Epithelial cell of alveolus of lung (primary cell): ENCODE results near the gene LY6G6C. TPM values are rescaled to one million over a fixed set of nuclear protein-coding genes. Genes with fewer than 3 reads are reported as not detected.

Source experiments
- total RNA-seq: library from RNA; depleted of rRNA; stranded (reverse); fragments of >200 nt; gene quantifications from 2 replicates; pipeline ENCODE4 v1.2.1, GENCODE V29; 2015

The LY6G6C gene, protein sequence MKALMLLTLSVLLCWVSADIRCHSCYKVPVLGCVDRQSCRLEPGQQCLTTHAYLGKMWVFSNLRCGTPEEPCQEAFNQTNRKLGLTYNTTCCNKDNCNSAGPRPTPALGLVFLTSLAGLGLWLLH
- not detected in 2 replicates for total RNA-seq

DNA sequence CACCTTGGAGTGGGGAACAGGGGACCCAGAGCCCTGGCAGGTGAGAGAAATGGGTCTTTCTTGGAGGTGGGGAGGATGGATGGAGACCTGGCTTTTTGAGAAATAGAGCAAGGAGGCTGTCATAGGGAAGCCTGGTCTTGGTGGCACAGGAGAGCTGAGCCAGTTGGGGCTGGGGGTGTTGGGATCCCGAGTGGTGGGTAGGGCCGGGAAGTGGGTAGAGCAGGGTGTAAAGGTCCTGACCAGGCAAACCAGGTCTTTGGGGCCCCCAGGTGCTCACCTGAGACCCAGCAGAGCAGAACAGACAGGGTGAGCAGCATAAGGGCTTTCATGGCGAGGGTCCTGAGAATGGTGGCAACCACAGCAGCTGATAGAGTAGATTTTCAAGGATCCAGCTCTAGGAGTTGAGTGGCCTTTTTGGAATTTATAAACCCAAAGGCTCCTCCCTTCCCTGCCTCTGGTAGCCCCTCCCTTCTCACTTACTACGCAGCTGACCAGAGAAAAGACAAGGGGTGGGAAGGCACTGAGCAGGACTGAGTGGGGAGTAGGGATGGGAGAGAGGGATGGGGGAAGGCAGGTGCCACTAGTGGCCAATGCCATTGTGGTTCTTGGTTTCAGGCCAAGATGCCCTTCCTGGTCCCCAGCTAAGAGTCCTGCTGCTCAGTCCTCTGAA lies at the start of gene LY6G6C:
TSS of gene LY6G6C (minus strand) at position 396 of the 670 bp plus-strand sequence. CDS start at position 329, 67 bp downstream.

DNA sequence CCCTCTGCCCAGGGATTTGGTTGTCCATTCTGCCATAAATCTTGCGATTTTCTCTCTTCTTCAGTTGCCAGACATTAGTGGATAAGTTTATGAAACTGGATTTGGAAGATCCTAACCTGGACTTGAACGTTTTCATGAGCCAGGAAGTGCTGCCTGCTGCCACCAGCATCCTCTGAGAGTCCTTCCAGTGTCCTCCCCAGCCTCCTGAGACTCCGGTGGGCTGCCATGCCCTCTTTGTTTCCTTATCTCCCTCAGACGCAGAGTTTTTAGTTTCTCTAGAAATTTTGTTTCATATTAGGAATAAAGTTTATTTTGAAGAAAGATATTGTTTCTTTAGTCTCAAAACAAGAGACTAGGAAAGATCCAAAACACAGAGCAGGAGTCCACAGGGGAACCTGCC lies 40.8 kb upstream of the LY6G6C start, which contains the start of gene SAPCD1:
TSS of gene SAPCD1 (plus strand) at position 301 of the 400 bp plus-strand sequence. CDS start 399 bp downstream, outside the sequence.

DNA sequence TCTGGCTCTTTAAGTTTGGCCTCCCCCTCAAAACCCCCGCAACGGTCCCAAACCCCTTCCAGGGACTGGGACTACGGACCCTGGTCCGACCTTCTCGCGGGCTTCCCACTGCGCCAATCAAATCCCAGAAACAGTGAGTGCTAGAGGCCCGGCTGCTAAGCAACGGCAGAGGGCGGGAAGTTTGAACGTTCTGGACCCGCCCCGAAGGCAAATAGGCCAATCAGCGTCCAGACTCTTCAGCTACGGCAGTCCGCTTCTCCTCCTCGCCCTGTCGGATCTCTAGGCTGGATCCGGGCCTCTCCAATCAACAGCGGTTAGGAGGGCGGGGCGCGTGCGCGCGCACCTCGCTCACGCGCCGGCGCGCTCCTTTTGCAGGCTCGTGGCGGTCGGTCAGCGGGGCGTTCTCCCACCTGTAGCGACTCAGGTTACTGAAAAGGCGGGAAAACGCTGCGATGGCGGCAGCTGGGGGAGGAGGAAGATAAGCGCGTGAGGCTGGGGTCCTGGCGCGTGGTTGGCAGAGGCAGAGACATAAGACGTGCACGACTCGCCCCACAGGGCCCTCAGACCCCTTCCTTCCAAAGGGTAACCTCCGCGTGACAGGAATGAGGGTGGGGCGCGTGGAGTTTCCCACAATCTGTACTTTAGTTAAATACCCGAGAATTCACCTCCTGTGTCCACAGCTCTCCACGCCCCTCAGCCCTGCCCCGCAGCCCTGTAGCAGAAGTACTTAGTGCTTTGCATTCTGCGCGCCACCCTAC lies 18.3 kb upstream of the LY6G6C start, which contains the start of gene MSH5:
TSS of gene MSH5 (plus strand) at position 367 of the 758 bp plus-strand sequence. CDS start 462 bp downstream, outside the sequence.

DNA sequence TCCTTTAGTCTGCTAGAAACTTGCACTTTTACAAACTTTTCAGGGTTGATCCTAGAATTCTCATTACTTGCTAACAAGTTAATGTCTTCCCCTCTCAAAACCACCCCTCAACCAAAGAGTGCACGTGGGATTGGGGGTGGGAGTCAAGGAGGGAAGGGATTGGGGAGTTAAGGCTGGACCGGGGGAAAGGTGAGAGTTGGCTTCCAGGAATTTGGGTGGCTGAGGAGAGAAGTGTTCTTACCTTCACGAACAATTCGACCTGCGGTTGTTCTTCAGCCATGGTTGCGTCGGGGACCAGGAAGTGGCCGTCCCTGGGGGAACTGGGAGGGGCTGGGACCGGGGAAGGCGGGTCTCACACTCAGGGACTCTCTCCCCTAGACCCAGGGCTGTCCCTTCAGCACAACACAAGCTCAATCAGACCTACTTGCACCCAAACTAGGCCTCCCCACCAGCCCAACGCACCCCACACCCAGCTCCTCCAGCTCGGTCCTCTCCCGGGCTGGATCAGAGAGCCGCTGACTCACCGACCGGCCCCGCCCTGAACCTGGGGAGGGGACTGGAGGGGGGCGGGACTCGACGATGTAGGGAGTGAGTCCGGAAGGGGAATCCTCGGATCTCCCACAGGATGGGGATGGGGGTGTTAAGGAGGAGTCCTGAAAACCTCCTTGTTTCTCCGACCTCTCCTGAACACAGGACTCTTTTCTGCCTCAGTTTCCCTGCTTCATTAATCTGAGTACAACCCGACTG lies 14.6 kb upstream of the LY6G6C start, which contains the start of gene CLIC1:
TSS of gene CLIC1 (minus strand) at position 510 of the 747 bp plus-strand sequence. CDS start at position 280, 230 bp downstream.

DNA sequence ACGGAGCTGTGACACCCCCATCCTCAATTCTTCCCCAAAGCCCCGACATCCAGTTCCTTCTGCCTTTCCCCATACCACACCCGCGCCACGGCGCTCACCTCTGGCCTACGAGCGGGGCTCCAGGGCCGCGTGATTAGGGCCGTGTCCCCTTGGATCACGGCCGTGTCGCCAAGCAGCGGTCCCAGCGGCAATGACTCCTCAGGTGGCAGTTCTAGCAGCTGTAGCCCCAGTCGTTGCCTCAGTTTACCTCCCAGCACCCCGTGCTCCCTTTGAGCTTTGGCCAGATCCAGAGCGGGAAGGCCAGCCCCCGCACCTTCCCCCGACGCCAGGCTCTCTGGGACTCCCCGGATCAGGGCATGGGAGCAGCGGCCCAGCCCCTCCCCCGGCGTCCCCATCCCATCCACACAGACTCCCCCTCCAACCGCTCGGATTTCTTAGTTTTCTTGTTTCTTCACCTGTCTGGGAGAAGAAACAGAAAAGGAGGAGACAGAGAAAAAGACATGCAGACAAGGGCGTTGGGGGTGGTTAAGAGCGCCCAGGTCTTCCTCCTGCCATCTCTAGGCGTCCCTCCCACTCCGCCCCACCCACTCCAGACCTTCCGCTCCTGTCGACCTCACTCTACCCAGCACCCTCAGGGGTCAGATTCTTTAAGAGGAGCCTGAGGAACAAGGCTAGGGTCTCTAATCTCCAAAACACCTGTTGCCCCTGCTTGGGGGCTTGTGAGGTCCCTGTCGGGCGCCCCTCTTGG lies 7.4 kb upstream of the LY6G6C start, which contains the start of gene DDAH2:
TSS of gene DDAH2 (minus strand) at position 533 of the 748 bp plus-strand sequence. CDS start at position 395, 138 bp downstream.

DNA sequence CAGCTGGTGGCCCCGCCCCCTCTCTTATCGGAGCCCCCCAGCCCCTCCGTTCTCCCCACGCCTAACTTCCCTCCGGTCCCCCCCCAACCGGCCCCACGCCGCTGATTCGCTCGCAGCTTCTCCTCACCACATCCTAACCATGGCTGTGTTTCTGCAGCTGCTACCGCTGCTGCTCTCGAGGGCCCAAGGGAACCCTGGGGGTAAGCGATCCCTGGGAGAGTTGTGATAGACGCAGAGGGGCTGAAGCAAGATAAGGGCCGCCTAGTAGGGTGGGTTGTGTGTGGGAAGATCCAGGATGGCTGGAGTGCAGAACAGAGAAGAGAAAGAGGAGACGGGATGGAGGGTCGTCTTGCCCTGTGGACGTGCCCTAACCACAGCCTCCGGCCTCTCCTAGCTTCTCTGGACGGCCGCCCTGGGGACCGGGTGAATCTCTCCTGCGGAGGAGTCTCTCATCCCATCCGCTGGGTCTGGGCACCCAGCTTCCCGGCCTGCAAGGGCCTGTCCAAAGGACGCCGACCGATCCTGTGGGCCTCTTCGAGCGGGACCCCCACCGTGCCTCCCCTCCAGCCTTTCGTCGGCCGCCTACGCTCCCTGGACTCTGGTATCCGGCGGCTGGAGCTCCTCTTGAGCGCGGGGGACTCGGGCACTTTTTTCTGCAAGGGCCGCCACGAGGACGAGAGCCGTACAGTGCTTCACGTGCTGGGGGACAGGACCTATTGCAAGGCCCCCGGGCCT lies 1.9 kb upstream of the LY6G6C start, which contains the start of gene MPIG6B:
TSS of gene MPIG6B (plus strand) at position 129 of the 735 bp plus-strand sequence. CDS start at position 140, 11 bp downstream.

DNA sequence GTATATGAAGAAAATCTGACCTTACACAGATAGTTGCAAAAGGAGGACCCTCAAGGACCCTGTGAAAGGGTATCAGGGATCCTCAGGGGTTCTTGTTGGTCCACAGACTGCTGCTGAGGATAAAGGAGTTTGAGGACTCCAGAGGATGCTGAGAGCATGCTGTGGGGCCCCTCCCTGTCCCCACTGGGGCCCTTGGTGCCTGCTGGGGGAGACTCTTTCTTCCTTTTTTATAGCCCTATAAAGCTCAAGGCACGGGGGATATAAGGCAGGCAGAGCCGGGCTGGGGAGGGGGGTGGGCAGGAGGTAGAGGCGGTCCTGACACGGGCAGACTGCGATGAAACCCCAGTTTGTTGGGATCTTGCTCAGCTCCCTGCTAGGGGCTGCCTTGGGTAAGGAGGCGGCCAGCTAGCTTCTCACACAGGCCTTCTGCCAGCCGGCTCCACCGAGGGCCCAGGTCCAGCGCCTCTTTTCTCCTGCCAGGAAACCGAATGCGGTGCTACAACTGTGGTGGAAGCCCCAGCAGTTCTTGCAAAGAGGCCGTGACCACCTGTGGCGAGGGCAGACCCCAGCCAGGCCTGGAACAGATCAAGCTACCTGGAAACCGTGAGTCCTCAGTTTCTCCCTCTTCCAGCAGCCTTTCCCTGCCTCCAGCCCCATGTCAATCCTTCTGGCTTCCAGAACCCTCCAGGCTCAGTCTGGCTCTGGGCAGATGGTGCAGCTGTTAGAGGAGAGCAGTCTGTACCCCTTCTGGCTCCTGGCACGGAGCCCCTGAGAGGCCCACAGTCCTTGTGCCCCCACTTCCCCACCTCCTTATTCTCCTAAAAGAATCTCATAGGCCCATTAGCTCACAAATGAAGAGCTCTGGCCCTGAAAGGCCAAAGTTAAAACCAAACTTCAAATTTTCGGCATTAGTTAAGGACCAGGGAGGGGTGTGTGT lies 6.3 kb downstream of the LY6G6C start, which contains the start of gene LY6G6D:
TSS of gene LY6G6D (plus strand) at position 327 of the 937 bp plus-strand sequence. CDS start at position 335, 8 bp downstream.

DNA sequence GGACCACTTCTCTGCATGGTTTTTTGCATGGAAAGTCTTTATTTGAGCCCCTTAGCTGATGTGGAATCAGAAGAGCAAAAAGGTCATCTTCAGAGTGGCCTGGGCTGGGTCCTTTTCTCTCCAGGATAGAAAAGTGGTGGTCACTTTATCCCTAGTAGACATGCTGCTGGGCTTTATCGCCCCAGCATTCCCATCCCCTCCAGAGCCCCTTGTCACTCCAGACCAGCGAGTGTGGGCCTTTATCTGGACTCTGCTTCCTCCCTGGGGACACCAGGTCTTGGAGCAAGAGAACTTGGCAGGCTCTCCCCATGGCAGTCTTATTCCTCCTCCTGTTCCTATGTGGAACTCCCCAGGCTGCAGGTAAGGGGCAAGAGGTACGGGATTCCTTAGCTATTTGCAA lies 14.9 kb downstream of the LY6G6C start, which contains the start of gene LY6G6F:
TSS of gene LY6G6F (plus strand) at position 268 of the 400 bp plus-strand sequence. CDS start at position 309, 41 bp downstream.

DNA sequence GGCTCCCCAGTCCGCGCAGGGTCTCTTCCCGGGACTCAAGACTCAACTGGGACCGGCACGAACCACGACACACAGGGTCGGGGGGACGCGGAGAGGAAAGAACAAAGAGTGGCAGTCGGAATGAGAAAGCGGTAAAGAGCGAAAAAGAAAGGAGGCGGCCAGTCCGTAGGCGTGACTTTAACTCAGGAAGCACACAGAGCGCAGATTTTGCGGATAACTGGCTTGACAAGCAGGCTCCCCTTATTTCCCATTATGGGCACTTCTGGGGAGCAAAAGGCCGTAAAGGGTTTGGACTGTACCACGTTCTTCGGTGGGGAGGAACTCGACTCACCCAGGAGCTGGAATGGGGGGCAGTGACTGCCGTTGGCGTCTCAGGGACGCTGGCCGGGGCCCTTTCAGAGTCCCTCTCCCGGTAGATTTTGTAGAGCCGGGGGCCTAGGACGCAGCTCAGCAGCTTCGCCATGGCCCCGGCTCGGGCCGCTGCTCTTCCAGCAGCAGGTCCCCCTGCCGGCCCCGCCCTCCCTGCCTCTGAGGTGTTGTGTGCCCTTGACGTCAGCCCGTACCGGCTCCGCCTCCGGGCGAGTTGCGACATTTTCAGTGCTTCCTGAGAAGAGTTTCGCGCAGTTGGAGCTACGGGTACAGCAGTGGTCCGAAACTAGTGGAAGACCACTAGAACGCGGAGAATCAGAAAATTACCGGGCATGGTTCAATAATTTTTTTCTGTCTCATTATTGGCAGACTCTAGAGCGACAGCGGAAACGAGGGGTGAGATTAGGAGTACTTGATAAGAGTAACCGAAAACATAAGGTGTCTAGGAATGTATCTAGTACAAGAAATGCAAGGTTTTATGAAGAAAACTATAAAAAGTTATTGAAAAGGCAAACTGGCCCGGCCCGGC lies 18.5 kb downstream of the LY6G6C start, which contains the start of gene ABHD16A:
TSS of gene ABHD16A (minus strand) at position 506 of the 898 bp plus-strand sequence. CDS start at position 463, 43 bp downstream.

DNA sequence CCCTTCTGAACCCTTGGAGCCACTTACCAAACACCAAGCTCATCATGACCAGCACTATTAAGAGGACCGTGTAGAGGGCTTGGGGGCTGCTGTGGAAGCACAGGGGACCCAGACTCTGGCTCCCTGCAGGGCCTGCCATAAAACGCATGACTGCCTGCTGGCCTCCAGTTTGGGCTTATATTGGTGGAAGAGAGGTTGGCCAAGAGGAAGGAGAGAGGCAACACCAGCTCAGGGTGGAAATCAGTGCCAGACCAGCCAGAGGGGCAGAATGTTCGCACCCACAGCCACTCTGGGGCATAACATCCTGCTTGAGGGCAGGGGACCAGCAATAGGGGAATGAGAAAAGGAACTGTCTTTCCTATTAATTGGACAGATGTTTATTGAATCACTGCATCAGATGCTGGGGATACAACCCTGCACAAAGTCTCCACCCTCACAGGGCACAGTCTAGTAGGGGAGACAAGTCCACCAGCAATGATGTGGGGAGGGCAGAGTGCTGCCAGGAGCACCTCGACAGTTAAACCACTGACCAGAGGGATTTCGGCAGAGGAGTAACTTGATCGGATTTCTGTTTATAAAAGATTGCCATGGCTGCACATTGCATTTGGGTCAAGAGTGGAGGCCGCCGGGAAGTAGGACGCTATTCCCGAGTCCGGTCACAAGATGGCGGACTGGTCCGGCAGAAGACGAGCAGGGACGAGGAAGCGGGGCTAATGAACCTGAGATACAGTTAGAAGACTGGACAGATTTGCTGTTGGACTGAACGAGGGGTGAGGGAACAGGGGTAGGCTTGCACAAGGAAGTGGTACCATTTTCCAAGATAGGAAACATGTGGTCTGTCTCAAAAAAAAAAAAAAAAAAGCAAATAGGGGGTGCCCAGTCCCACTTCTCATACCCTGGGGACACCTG lies 41.1 kb downstream of the LY6G6C start, which contains the start of gene LY6G5C:
TSS of gene LY6G5C (minus strand) at position 842 of the 909 bp plus-strand sequence. CDS start at position 148, 694 bp downstream.

DNA sequence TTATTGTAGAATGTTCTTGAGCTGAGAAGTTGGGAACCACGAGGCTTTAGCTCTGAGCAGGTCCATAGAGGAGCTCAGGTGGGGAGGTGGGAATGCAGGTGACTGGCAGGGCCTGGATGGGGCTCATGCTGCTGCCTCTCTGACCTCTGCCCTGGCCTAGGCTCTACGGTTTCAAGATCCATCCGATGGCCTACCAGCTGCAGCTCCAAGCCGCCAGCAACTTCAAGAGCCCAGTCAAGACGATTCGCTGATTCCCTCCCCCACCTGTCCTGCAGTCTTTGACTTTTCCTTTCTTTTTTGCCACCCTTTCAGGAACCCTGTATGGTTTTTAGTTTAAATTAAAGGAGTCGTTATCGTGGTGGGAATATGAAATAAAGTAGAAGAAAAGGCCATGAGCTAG lies 51.9 kb downstream of the LY6G6C start, which contains the start of gene LY6G5B:
TSS of gene LY6G5B (plus strand) at position 301 of the 400 bp plus-strand sequence. CDS start 975 bp downstream, outside the sequence.

Other genes with a start within 250 kb of the LY6G6C start
- 1.8 and 23.1 TPM in 2 replicates for gene MICB, start 223.6 kb downstream of the LY6G6C start, total RNA-seq
- not detected in 2 replicates for gene MCCD1, start 192.8 kb downstream of the LY6G6C start, total RNA-seq
- 517 and 600 TPM in 2 replicates for gene DDX39B, start 179.7 kb downstream of the LY6G6C start, total RNA-seq
- gene ATP6V1G2, start 175.1 kb downstream of the LY6G6C start, total RNA-seq = 4.1 and 5.9 TPM in 2 replicates
- gene NFKBIL1, start 174.1 kb downstream of the LY6G6C start, total RNA-seq = 17.8 and 24.4 TPM in 2 replicates
- gene LTA, start 149.5 kb downstream of the LY6G6C start, total RNA-seq = not detected in 2 replicates
- not detected in 2 replicates for gene TNF, start 146.2 kb downstream of the LY6G6C start, total RNA-seq
- gene LTB, start 139.3 kb downstream of the LY6G6C start, total RNA-seq = 0.91 TPM in 1 of 2 replicates, not detected in the other
- gene LST1, start 135.5 kb downstream of the LY6G6C start, total RNA-seq = 0.08 TPM in 1 of 2 replicates, not detected in the other
- gene NCR3, start 128.7 kb downstream of the LY6G6C start, total RNA-seq = not detected in 2 replicates
- gene AIF1, start 106.5 kb downstream of the LY6G6C start, total RNA-seq = not detected in 2 replicates
- gene PRRC2A, start 101.0 kb downstream of the LY6G6C start, total RNA-seq = 80.5 and 92.3 TPM in 2 replicates
- 217 and 269 TPM in 2 replicates for gene BAG6, start 69.1 kb downstream of the LY6G6C start, total RNA-seq
- gene APOM, start 65.9 kb downstream of the LY6G6C start, total RNA-seq = 1.8 and 3.0 TPM in 2 replicates
- gene C6orf47, start 61.0 kb downstream of the LY6G6C start, total RNA-seq = 16.0 and 18.2 TPM in 2 replicates
- 20.8 and 34.9 TPM in 2 replicates for gene GPANK1, start 56.7 kb downstream of the LY6G6C start, total RNA-seq
- gene CSNK2B, start 55.7 kb downstream of the LY6G6C start, total RNA-seq = 297 and 307 TPM in 2 replicates
- 0.91 and 2.1 TPM in 2 replicates for gene LY6G5B, start 51.8 kb downstream of the LY6G6C start, total RNA-seq
- 0.64 and 1.4 TPM in 2 replicates for gene LY6G5C, start 40.7 kb downstream of the LY6G6C start, total RNA-seq
- gene ABHD16A, start 18.4 kb downstream of the LY6G6C start, total RNA-seq = 28.1 and 28.7 TPM in 2 replicates
- gene LY6G6F, start 14.9 kb downstream of the LY6G6C start, total RNA-seq = not detected in 2 replicates
- not detected in 2 replicates for gene LY6G6D, start 6.4 kb downstream of the LY6G6C start, total RNA-seq
- gene MPIG6B, start 1.6 kb upstream of the LY6G6C start, total RNA-seq = not detected in 2 replicates
- 41.9 and 42.4 TPM in 2 replicates for gene DDAH2, start 7.6 kb upstream of the LY6G6C start, total RNA-seq
- 281 and 648 TPM in 2 replicates for gene CLIC1, start 14.8 kb upstream of the LY6G6C start, total RNA-seq
- 5.0 and 10.5 TPM in 2 replicates for gene MSH5, start 18.3 kb upstream of the LY6G6C start, total RNA-seq
- not detected in 2 replicates for gene SAPCD1, start 40.9 kb upstream of the LY6G6C start, total RNA-seq
- 0.13 TPM in 1 of 2 replicates, not detected in the other for gene VWA7, start 55.6 kb upstream of the LY6G6C start, total RNA-seq
- 44.4 and 93.2 TPM in 2 replicates for gene VARS1, start 74.0 kb upstream of the LY6G6C start, total RNA-seq
- 75.9 and 82.9 TPM in 2 replicates for gene LSM2, start 85.2 kb upstream of the LY6G6C start, total RNA-seq
- 0.48 and 0.78 TPM in 2 replicates for gene HSPA1L, start 93.5 kb upstream of the LY6G6C start, total RNA-seq
- 54.6 and 130 TPM in 2 replicates for gene HSPA1A, start 93.8 kb upstream of the LY6G6C start, total RNA-seq
- 56.9 and 72.9 TPM in 2 replicates for gene HSPA1B, start 106.0 kb upstream of the LY6G6C start, total RNA-seq
- gene NEU1, start 141.1 kb upstream of the LY6G6C start, total RNA-seq = 47.8 and 53.7 TPM in 2 replicates
- 1.0 TPM in 1 of 2 replicates, not detected in the other for gene SLC44A4, start 157.3 kb upstream of the LY6G6C start, total RNA-seq
- gene EHMT2, start 176.0 kb upstream of the LY6G6C start, total RNA-seq = 43.0 and 43.1 TPM in 2 replicates
- 2.0 and 2.1 TPM in 2 replicates for gene ZBTB12, start 180.3 kb upstream of the LY6G6C start, total RNA-seq
- 0.65 and 4.8 TPM in 2 replicates for gene C2, start 206.0 kb upstream of the LY6G6C start, total RNA-seq
- 5.2 and 10.7 TPM in 2 replicates for gene CFB, start 224.3 kb upstream of the LY6G6C start, total RNA-seq
- 80.6 and 127 TPM in 2 replicates for gene NELFE, start 237.2 kb upstream of the LY6G6C start, total RNA-seq
- 40.0 and 43.1 TPM in 2 replicates for gene SKIC2, start 237.4 kb upstream of the LY6G6C start, total RNA-seq